ENCODE results near the gene CDC42EP1.
A peak's percentile ranks its signal among the peaks of the same experiment; 100 is the strongest.

The CDC42EP1 gene

GRCh38 chr22:37561212-37562048 lies 1.1 kb downstream of the CDC42EP1 start:
- DNase-seq = peak; percentile 70

- DNase-seq = no peak
Observed at GRCh38 chr22:37562049-37562875, 2.0 kb downstream of the CDC42EP1 start.

GRCh38 chr22:37563153-37564081 lies 3.1 kb downstream of the CDC42EP1 start:
- no peak for DNase-seq

- DNase-seq = no peak
Observed at GRCh38 chr22:37564111-37564711, 3.9 kb downstream of the CDC42EP1 start.

- no peak for DNase-seq
Observed at GRCh38 chr22:37565830-37566229, 5.5 kb downstream of the CDC42EP1 start.

GRCh38 chr22:37566329-37566837 lies 6.1 kb downstream of the CDC42EP1 start:
- no peak for DNase-seq

- DNase-seq = peak; percentile 40
Observed at GRCh38 chr22:37566903-37567798, 6.9 kb downstream of the CDC42EP1 start.

- no peak for DNase-seq
Observed at GRCh38 chr22:37568012-37568411, 7.7 kb downstream of the CDC42EP1 start.

GRCh38 chr22:37568448-37569008 lies 8.2 kb downstream of the CDC42EP1 start:
- no peak for DNase-seq

GRCh38 chr22:37569009-37569920 lies 9.0 kb downstream of the CDC42EP1 start:
- DNase-seq = no peak

- no peak for DNase-seq
Observed at GRCh38 chr22:37569921-37570660, 9.8 kb downstream of the CDC42EP1 start.

GRCh38 chr22:37570661-37570976 lies 10.3 kb downstream of the CDC42EP1 start:
- no peak for DNase-seq

GRCh38 chr22:37571258-37571991 lies 11.1 kb downstream of the CDC42EP1 start:
- DNase-seq = no peak

GRCh38 chr22:37571992-37572373 lies 11.7 kb downstream of the CDC42EP1 start:
- DNase-seq = no peak

- no peak for DNase-seq
Observed at GRCh38 chr22:37575490-37576003, 15.3 kb downstream of the CDC42EP1 start.

- DNase-seq = no peak
Observed at GRCh38 chr22:37578002-37578401, 17.7 kb downstream of the CDC42EP1 start.

- no peak for DNase-seq
Observed at GRCh38 chr22:37581504-37581903, 21.2 kb downstream of the CDC42EP1 start.

- DNase-seq = no peak
Observed at GRCh38 chr22:37582526-37582925, 22.2 kb downstream of the CDC42EP1 start.
